ENCODE measurements around the gene KHSRP. TPM values are rescaled to one million over a fixed set of nuclear protein-coding genes. Genes with fewer than 3 reads are reported as not detected.

KHSRP gene
- polyA plus RNA-seq, 2 donors: 91.9 to 96.2 TPM

DNA sequence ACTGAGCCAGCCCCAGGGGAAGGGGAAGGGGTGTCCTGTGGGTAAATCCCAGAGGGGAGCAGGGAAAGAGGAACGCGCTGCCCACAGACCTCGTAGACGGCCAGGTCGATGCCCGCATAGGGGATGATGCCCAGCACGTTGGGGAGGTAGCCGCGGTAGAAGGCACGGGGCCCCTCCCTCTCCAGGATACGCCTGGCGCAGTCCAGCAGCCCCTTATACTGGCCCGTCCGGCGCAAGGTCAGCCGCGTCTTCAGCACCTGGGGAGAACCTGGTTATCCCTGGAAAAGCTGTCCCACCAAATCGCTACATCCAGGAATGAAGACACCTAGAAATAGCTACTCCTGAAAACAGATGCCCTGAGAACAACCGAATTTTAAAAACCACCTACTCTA is 27.6 kb upstream of the KHSRP start:
- H3K9me3 ChIP-seq (ENCODE audit: control insufficient read depth in 2 of 2, insufficient read depth in 1 of 2, low read depth in 1 of 2, low read length in 1 of 2): peaks cover 2 to 12% of the 10 kb centered on the region in 2 donors
- H3K36me3 ChIP-seq (ENCODE audit: control insufficient read depth in 2 of 2, insufficient read depth in 2 of 2, low read length in 1 of 2): peaks cover 17 to 23% of the 10 kb centered on the region in 2 donors
- no peak overlapping the region for H3K27ac ChIP-seq (ENCODE audit: low read depth in 2 of 2, low read length in 1 of 2)
- H3K4me3 ChIP-seq (ENCODE audit: low read depth in 1 of 2, low read length in 2 of 2): no peak overlapping the region
- H3K4me1 ChIP-seq (ENCODE audit: control insufficient read depth in 2 of 2, insufficient read depth in 2 of 2, low read length in 1 of 2): no peaks in the 10 kb centered on the region
- no peaks in the 10 kb centered on the region for H3K27me3 ChIP-seq (ENCODE audit: control insufficient read depth in 1 of 2, insufficient read depth in 2 of 2, low read length in 2 of 2)
- WGBS, 2 donors: 95 to 96% methylated on average over 19 of the region's 19 CpGs

DNA sequence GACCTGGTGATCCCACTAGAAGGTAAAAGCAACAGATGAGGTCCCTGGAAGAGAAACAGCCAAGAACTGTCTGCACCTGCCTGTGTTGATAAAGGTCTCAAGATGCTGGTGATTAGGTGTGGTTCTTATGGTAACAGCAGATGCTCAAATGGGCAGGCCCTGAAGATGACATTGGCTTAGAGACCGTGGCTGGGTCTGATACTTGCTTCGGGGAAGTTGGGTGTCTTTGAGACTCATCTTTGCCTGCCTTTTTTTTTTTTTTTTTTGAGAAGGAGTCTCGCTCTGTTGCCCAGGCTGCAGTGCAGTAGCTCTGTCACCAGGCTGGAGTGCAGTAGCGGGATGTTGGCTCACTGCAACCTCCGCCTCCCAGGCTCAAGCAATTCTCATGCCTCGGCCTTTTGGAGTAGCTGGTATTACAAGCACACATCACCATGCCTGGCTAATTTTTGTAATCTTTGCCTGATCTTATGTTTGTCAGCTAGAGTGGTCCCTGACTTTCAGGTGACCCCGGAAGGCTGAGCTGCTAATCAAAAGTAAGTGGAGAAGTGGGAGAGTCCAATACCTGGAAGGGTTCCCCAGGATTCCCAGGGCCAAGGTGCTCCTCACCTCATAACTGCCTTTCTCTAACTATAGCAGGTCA is 27.1 kb upstream of the KHSRP start:
- Histone ChIP-seq H3K4me1 (ENCODE audit: control insufficient read depth in 2 of 2, insufficient read depth in 2 of 2, low read length in 1 of 2) (no peaks in the 10 kb centered on the region), H3K36me3 (ENCODE audit: control insufficient read depth in 2 of 2, insufficient read depth in 2 of 2, low read length in 1 of 2) (peaks cover 17 to 23% of the 10 kb centered on the region in 2 donors)
- WGBS, 2 donors: 92 to 93% methylated on average over 7 of the region's 7 CpGs

DNA sequence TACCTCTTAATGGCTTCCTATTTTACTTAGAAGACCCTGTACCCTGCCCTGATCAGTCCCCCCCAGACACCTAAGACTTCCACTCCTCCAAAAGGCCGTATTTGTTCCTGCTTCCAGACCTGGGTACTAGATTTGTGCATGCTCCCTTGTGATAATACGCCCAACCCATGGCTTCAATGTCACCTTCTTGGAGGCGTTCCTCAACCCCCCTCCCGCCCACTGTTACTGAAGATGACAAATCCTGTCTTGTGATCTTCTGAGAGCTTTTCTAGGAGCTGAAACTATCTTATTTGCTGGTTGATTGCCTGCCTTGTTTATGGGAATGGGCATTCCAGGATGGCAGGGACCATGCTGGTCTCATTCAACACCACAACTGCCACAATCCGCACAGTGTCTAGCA is 25.6 kb upstream of the KHSRP start:
- Histone ChIP-seq H3K27ac (ENCODE audit: low read depth in 2 of 2, low read length in 1 of 2) (no peak overlapping the region), H3K4me1 (ENCODE audit: control insufficient read depth in 2 of 2, insufficient read depth in 2 of 2, low read length in 1 of 2) (no peaks in the 10 kb centered on the region), H3K4me3 (ENCODE audit: low read depth in 1 of 2, low read length in 2 of 2) (no peak overlapping the region), H3K27me3 (ENCODE audit: control insufficient read depth in 1 of 2, insufficient read depth in 2 of 2, low read length in 2 of 2) (no peaks in the 10 kb centered on the region), H3K36me3 (ENCODE audit: control insufficient read depth in 2 of 2, insufficient read depth in 2 of 2, low read length in 1 of 2) (peaks cover 17 to 29% of the 10 kb centered on the region in 2 donors), H3K9me3 (ENCODE audit: control insufficient read depth in 2 of 2, insufficient read depth in 1 of 2, low read depth in 1 of 2, low read length in 1 of 2) (peaks cover 2 to 12% of the 10 kb centered on the region in 2 donors)
- WGBS, 2 donors: 91 to 94% methylated on average over 5 of the region's 5 CpGs

More for the DNA sequence above, 27.1 kb upstream of the KHSRP start:
- Histone ChIP-seq H3K9me3 (ENCODE audit: control insufficient read depth in 2 of 2, insufficient read depth in 1 of 2, low read depth in 1 of 2, low read length in 1 of 2) (peaks cover 2 to 12% of the 10 kb centered on the region in 2 donors), H3K4me3 (ENCODE audit: low read depth in 1 of 2, low read length in 2 of 2) (no peak overlapping the region), H3K27me3 (ENCODE audit: control insufficient read depth in 1 of 2, insufficient read depth in 2 of 2, low read length in 2 of 2) (no peaks in the 10 kb centered on the region), H3K27ac (ENCODE audit: low read depth in 2 of 2, low read length in 1 of 2) (no peak overlapping the region)

DNA sequence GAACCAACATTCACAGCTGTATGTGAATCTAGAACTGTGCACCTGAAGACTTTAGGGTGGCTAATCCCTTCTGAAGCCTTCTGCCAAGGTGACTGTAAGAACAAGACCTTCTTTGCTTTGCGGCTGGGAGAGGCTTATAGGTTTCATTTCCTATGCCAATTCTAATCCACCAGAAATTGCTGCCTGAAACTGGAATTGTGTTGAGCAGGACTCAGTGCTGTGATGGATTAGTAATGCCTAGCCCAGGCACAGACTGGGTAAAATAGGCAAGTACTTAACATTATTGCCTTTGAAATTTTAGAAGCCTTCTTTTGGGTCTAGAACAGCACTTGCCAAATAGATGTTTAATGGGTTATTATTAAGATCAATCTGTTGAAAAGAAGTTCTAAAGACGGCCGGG is 23.4 kb upstream of the KHSRP start:
- Histone ChIP-seq H3K9me3 (ENCODE audit: control insufficient read depth in 2 of 2, insufficient read depth in 1 of 2, low read depth in 1 of 2, low read length in 1 of 2) (peaks cover 0 to 3% of the 10 kb centered on the region in 2 donors), H3K27me3 (ENCODE audit: control insufficient read depth in 1 of 2, insufficient read depth in 2 of 2, low read length in 2 of 2) (no peaks in the 10 kb centered on the region), H3K27ac (ENCODE audit: low read depth in 2 of 2, low read length in 1 of 2) (no peak overlapping the region), H3K4me1 (ENCODE audit: control insufficient read depth in 2 of 2, insufficient read depth in 2 of 2, low read length in 1 of 2) (no peaks in the 10 kb centered on the region), H3K4me3 (ENCODE audit: low read depth in 1 of 2, low read length in 2 of 2) (no peak overlapping the region), H3K36me3 (ENCODE audit: control insufficient read depth in 2 of 2, insufficient read depth in 2 of 2, low read length in 1 of 2) (peaks cover 8 to 12% of the 10 kb centered on the region in 2 donors)
- WGBS, 2 donors: 56 to 74% methylated on average over 3 of the region's 3 CpGs

DNA sequence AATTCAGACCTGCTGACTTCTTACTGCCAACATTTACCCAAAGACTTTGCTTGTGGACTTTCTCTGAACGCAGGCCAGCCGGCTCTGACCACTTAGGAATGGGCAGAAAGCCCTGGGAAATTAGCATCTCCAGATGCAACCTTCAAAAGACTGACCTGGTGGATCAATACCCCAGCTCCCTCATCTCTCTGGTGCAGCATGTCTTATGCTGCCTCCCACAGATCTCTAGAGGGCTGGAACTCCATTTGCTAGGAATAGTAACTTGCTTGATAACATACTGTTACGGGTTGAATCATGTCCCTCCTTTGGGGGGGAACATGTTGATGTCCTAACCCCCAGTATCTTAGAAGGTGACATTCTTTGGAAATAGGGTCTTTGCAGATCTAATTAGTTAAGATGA is 21.8 kb upstream of the KHSRP start:
- H3K36me3 ChIP-seq (ENCODE audit: control insufficient read depth in 2 of 2, insufficient read depth in 2 of 2, low read length in 1 of 2): peaks cover 5 to 9% of the 10 kb centered on the region in 2 donors
- no peak overlapping the region for H3K4me3 ChIP-seq (ENCODE audit: low read depth in 1 of 2, low read length in 2 of 2)
- WGBS, 2 donors: 95 to 99% methylated on average over 3 of the region's 3 CpGs

DNA sequence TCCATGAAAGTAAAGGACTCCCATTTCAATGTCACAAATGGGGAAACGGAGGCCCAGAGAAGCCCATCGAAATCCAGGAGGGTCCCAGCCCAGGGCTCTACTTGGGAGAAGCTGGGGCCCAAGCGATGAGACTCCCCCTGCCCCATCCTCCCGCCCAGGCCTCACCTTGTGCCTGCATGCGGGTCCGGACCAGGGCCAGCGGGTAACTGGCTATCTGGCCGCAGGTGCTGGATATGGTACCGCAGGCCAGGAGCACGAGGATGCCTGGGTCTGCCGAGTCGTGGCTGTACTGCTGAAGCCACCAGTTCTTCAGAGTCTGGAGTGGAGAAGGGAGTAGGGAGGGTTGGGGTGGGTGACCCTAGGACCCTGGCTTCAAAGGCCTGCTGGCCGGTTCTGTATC is 19.4 kb upstream of the KHSRP start:
- Histone ChIP-seq H3K27me3 (ENCODE audit: control insufficient read depth in 1 of 2, insufficient read depth in 2 of 2, low read length in 2 of 2) (no peaks in the 10 kb centered on the region), H3K4me1 (ENCODE audit: control insufficient read depth in 2 of 2, insufficient read depth in 2 of 2, low read length in 1 of 2) (no peaks in the 10 kb centered on the region), H3K9me3 (ENCODE audit: control insufficient read depth in 2 of 2, insufficient read depth in 1 of 2, low read depth in 1 of 2, low read length in 1 of 2) (peaks cover 0 to 3% of the 10 kb centered on the region in 2 donors), H3K36me3 (ENCODE audit: control insufficient read depth in 2 of 2, insufficient read depth in 2 of 2, low read length in 1 of 2) (peaks cover 5 to 6% of the 10 kb centered on the region in 2 donors), H3K4me3 (ENCODE audit: low read depth in 1 of 2, low read length in 2 of 2) (no peak overlapping the region), H3K27ac (ENCODE audit: low read depth in 2 of 2, low read length in 1 of 2) (no peak overlapping the region)
- WGBS, 2 donors: 90 to 93% methylated on average over 13 of the region's 13 CpGs

More for the DNA sequence above, 21.8 kb upstream of the KHSRP start:
- H3K4me1 ChIP-seq (ENCODE audit: control insufficient read depth in 2 of 2, insufficient read depth in 2 of 2, low read length in 1 of 2): no peaks in the 10 kb centered on the region
- H3K27ac ChIP-seq (ENCODE audit: low read depth in 2 of 2, low read length in 1 of 2): no peak overlapping the region
- H3K27me3 ChIP-seq (ENCODE audit: control insufficient read depth in 1 of 2, insufficient read depth in 2 of 2, low read length in 2 of 2): no peaks in the 10 kb centered on the region
- H3K9me3 ChIP-seq (ENCODE audit: control insufficient read depth in 2 of 2, insufficient read depth in 1 of 2, low read depth in 1 of 2, low read length in 1 of 2): peaks cover 0 to 3% of the 10 kb centered on the region in 2 donors

DNA sequence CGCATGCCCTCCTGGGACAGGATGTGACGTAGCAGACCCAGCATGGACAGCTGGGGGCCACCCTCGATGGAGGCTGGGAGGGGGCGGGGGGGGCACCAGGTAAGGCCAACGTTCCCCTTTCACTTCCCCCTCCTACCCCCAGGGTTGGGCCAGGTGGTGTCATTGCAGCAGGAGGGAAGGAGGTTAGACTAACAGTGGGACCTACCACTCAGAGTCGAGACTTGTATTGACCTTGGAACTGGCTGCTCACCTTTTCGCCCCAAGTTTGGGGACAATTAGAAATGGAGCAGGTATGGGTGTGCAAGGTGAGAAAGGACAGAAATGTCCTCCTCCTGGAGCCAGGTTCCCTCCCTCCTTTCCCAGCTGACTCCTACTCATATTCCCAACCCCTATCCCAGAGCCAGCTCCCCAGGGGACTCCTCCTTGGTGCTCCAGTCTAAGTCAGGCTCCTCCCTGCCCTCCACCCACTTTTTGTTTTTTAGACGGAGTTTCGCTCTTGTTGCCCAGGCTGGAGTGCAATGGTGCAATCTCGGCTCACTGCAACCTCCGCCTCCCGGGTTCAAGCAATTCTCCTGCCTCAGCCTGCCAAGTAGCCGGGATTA is 17.6 kb upstream of the KHSRP start:
- H3K4me1 ChIP-seq (ENCODE audit: control insufficient read depth in 2 of 2, insufficient read depth in 2 of 2, low read length in 1 of 2): no peaks in the 10 kb centered on the region
- 73 to 87% methylated on average over 13 of the region's 13 CpGs for WGBS, 2 donors
- H3K4me3 ChIP-seq (ENCODE audit: low read depth in 1 of 2, low read length in 2 of 2): no peak overlapping the region
- no peaks in the 10 kb centered on the region for H3K27me3 ChIP-seq (ENCODE audit: control insufficient read depth in 1 of 2, insufficient read depth in 2 of 2, low read length in 2 of 2)
- H3K9me3 ChIP-seq (ENCODE audit: control insufficient read depth in 2 of 2, insufficient read depth in 1 of 2, low read depth in 1 of 2, low read length in 1 of 2): peaks cover 0 to 3% of the 10 kb centered on the region in 2 donors
- H3K36me3 ChIP-seq (ENCODE audit: control insufficient read depth in 2 of 2, insufficient read depth in 2 of 2, low read length in 1 of 2): peaks cover 5 to 6% of the 10 kb centered on the region in 2 donors
- H3K27ac ChIP-seq (ENCODE audit: low read depth in 2 of 2, low read length in 1 of 2): no peak overlapping the region

DNA sequence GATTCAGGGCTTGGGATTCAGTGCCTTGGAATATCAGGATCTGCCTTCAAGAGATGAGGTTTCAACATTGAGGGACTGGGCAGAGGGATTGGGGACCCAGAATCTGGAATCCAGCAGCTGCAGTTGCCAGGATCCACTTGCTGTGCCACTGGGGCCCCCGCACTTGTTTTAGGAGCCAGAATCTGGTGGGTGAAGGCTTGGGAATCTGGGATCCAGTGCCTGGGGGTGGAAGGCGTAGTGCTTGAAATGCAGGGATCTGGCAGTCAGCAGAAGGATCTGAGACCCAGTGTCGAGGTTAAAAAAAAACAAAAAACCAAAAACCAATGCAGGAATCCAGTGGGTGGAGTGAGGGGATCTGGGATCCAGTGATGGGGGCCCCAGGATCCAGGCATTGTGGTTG is 16.3 kb upstream of the KHSRP start:
- Histone ChIP-seq H3K4me1 (ENCODE audit: control insufficient read depth in 2 of 2, insufficient read depth in 2 of 2, low read length in 1 of 2) (no peaks in the 10 kb centered on the region), H3K27ac (ENCODE audit: low read depth in 2 of 2, low read length in 1 of 2) (no peak overlapping the region), H3K27me3 (ENCODE audit: control insufficient read depth in 1 of 2, insufficient read depth in 2 of 2, low read length in 2 of 2) (no peaks in the 10 kb centered on the region), H3K36me3 (ENCODE audit: control insufficient read depth in 2 of 2, insufficient read depth in 2 of 2, low read length in 1 of 2) (peaks cover 5 to 6% of the 10 kb centered on the region in 2 donors), H3K9me3 (ENCODE audit: control insufficient read depth in 2 of 2, insufficient read depth in 1 of 2, low read depth in 1 of 2, low read length in 1 of 2) (peaks cover 0 to 3% of the 10 kb centered on the region in 2 donors), H3K4me3 (ENCODE audit: low read depth in 1 of 2, low read length in 2 of 2) (no peak overlapping the region)
- WGBS, 2 donors: 81 to 87% methylated on average over 3 of the region's 3 CpGs

DNA sequence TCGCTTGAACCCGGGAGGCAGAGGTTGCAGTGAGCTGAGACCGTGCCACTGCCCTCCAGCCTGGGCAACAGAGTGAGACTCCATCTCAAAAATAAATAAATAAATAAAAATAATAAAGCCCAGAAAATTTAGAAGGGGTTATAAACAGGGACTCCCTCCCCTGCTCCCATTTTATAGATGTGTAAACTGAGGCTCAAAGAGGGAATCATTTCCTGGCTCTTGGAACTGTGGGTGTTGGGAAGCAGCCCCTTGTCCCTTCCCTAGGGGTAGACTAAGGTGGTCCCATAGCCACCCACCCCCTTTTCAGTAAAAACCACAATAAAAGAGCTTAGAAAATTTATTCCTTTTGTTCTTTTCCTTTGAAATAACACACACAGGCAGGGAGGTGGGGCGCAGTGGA is 15.1 kb upstream of the KHSRP start:
- Histone ChIP-seq H3K9me3 (ENCODE audit: control insufficient read depth in 2 of 2, insufficient read depth in 1 of 2, low read depth in 1 of 2, low read length in 1 of 2) (no peaks in the 10 kb centered on the region), H3K27ac (ENCODE audit: low read depth in 2 of 2, low read length in 1 of 2) (no peak overlapping the region), H3K27me3 (ENCODE audit: control insufficient read depth in 1 of 2, insufficient read depth in 2 of 2, low read length in 2 of 2) (no peaks in the 10 kb centered on the region), H3K36me3 (ENCODE audit: control insufficient read depth in 2 of 2, insufficient read depth in 2 of 2, low read length in 1 of 2) (peaks cover 0 to 5% of the 10 kb centered on the region in 2 donors), H3K4me1 (ENCODE audit: control insufficient read depth in 2 of 2, insufficient read depth in 2 of 2, low read length in 1 of 2) (no peaks in the 10 kb centered on the region), H3K4me3 (ENCODE audit: low read depth in 1 of 2, low read length in 2 of 2) (no peak overlapping the region)
- WGBS, 2 donors: 83 to 94% methylated on average over 4 of the region's 4 CpGs

DNA sequence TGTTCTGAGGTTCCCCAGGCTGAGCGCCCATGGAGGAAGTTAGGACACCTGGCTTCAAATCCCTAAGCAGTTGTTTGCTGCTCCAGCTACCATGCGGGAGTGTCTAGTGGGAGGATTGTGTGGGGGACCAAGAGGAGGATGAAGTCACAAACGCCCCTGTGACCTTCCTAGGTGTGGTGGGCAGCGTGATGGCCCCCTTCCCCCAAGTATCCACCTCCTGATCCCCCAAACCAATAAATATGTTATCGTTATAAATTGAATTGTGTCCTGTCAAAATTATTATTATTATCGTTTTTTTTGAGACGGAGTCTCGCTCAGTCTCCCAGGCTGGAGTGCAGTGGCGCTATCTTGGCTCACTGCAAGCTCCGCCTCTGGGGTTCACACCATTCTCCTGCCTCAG is 9.1 kb upstream of the KHSRP start, which contains the start of gene SLC25A41:
SLC25A41 (minus strand) TSS at position 101 of the 400 bp plus-strand sequence; CDS start at position 31, 70 bp downstream.
- Histone ChIP-seq H3K9me3 (ENCODE audit: control insufficient read depth in 2 of 2, insufficient read depth in 1 of 2, low read depth in 1 of 2, low read length in 1 of 2) (no peaks in the 10 kb centered on the region), H3K27me3 (ENCODE audit: control insufficient read depth in 1 of 2, insufficient read depth in 2 of 2, low read length in 2 of 2) (no peaks in the 10 kb centered on the region), H3K36me3 (ENCODE audit: control insufficient read depth in 2 of 2, insufficient read depth in 2 of 2, low read length in 1 of 2) (no peaks in the 10 kb centered on the region), H3K4me1 (ENCODE audit: control insufficient read depth in 2 of 2, insufficient read depth in 2 of 2, low read length in 1 of 2) (no peaks in the 10 kb centered on the region), H3K27ac (ENCODE audit: low read depth in 2 of 2, low read length in 1 of 2) (no peak within 1 kb of the TSS), H3K4me3 (ENCODE audit: low read depth in 1 of 2, low read length in 2 of 2) (no peak within 1 kb of the TSS)
- WGBS, 2 donors: 92 to 93% methylated on average over 10 of the region's 10 CpGs
